ENCODE data around the gene CPLX1. TPM values are rescaled to one million over a fixed set of nuclear protein-coding genes. Genes with fewer than 3 reads are reported as not detected.

CPLX1 gene
- polyA plus RNA-seq, 1 donor (not counting 4 experiments of a cell fraction or from before 2014, with no cell fraction given), result 0.04 TPM

DNA sequence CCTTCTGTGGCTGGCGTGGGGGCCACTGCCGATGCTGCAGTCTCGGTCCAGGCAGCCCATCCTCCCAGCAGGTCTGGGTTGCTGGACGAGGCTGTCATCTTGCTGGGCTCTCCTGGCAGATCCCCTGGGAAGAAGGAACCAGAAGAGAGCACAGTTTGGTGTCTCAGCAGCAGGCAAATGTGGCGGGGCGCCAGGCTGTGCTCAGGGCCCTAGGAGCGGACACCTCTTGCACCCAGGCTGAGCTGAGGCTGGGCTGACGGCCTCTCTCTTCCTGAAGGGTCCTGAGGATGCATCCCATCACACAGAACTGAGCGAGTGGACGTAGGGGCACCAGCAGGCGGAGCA lies 39.2 kb upstream of the CPLX1 start:
- no peak overlapping the region for H3K4me3 ChIP-seq (ENCODE audit: control insufficient read depth in 2 of 3, extremely low read depth in 1 of 3, insufficient read depth in 2 of 3, low read depth in 1 of 3, low read length in 3 of 3)
- H2AFZ ChIP-seq (ENCODE audit: control insufficient read depth, low read length), result no peak overlapping the region
- no peaks in the 10 kb centered on the region for H4K20me1 ChIP-seq (ENCODE audit: control insufficient read depth, extremely low read depth, insufficient read depth, low read length)
- H3K9ac ChIP-seq (ENCODE audit: control insufficient read depth, extremely low read depth, insufficient read depth, low read length), result no peak overlapping the region
- TF ChIP-seq, protein P1, sequence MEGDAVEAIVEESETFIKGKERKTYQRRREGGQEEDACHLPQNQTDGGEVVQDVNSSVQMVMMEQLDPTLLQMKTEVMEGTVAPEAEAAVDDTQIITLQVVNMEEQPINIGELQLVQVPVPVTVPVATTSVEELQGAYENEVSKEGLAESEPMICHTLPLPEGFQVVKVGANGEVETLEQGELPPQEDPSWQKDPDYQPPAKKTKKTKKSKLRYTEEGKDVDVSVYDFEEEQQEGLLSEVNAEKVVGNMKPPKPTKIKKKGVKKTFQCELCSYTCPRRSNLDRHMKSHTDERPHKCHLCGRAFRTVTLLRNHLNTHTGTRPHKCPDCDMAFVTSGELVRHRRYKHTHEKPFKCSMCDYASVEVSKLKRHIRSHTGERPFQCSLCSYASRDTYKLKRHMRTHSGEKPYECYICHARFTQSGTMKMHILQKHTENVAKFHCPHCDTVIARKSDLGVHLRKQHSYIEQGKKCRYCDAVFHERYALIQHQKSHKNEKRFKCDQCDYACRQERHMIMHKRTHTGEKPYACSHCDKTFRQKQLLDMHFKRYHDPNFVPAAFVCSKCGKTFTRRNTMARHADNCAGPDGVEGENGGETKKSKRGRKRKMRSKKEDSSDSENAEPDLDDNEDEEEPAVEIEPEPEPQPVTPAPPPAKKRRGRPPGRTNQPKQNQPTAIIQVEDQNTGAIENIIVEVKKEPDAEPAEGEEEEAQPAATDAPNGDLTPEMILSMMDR (optimal IDR thresholded peaks at IDR 0.05 in 1 of 3, IDR thresholded peaks at IDR 0.05 in 1 of 3, conservative IDR thresholded peaks at IDR 0.05 in 1 of 3; ENCODE audit: extremely low read depth in 1 of 3, insufficient read depth in 2 of 3, low read length in 3 of 3), result no peak
- no peak for TF ChIP-seq EZH2 (IDR thresholded peaks at IDR 0.05; ENCODE audit: low read length)
- dilution Hi-C loops (cut with MboI; ENCODE audit: extremely low pct_ligation_motif_present, low sequenced_read_pairs), result no loop called here
- H3K27me3 ChIP-seq (ENCODE audit: control insufficient read depth, extremely low read depth, insufficient read depth, low read length), result no peaks in the 10 kb centered on the region
- no peak for DNase-seq (ENCODE audit: low read depth, low spot score)
- no peaks in the 10 kb centered on the region for H3K4me1 ChIP-seq (ENCODE audit: control insufficient read depth, extremely low read depth, insufficient read depth, low read length)
- no peaks in the 10 kb centered on the region for H3K9me1 ChIP-seq (ENCODE audit: control insufficient read depth, extremely low read depth, insufficient read depth, low read length)
- no peaks in the 10 kb centered on the region for H3K79me2 ChIP-seq (ENCODE audit: control insufficient read depth, insufficient read depth, low read length)
- no peaks in the 10 kb centered on the region for H3K9me3 ChIP-seq (ENCODE audit: control insufficient read depth, low read depth, low read length)
- FAIRE-seq, result no peak
- H3K36me3 ChIP-seq (ENCODE audit: control insufficient read depth in 2 of 2, extremely low read depth in 1 of 2, insufficient read depth in 2 of 2, low read length in 2 of 2), result peaks cover 20 to 31% of the 10 kb centered on the region in 2 experiments
- H3K27ac ChIP-seq (ENCODE audit: control insufficient read depth, insufficient read depth, low read length), result no peak overlapping the region
- no peak overlapping the region for H3K4me2 ChIP-seq (ENCODE audit: control insufficient read depth, extremely low read depth, insufficient read depth, low read depth, low read length)

- peaks cover 17 to 31% of the 10 kb centered on the region in 2 experiments for H3K36me3 ChIP-seq (ENCODE audit: control insufficient read depth in 2 of 2, extremely low read depth in 1 of 2, insufficient read depth in 2 of 2, low read length in 2 of 2)
- TF ChIP-seq, protein P1 (optimal IDR thresholded peaks at IDR 0.05 in 1 of 3, IDR thresholded peaks at IDR 0.05 in 1 of 3, conservative IDR thresholded peaks at IDR 0.05 in 1 of 3; ENCODE audit: extremely low read depth in 1 of 3, insufficient read depth in 2 of 3, low read length in 3 of 3), result no peak
- no peak for TF ChIP-seq EZH2 (IDR thresholded peaks at IDR 0.05; ENCODE audit: low read length)
- no peaks in the 10 kb centered on the region for H3K27me3 ChIP-seq (ENCODE audit: control insufficient read depth, extremely low read depth, insufficient read depth, low read length)
- H3K4me2 ChIP-seq (ENCODE audit: control insufficient read depth, extremely low read depth, insufficient read depth, low read depth, low read length), result no peak overlapping the region
- dilution Hi-C loops (cut with MboI; ENCODE audit: extremely low pct_ligation_motif_present, low sequenced_read_pairs), result no loop called here
- H4K20me1 ChIP-seq (ENCODE audit: control insufficient read depth, extremely low read depth, insufficient read depth, low read length), result no peaks in the 10 kb centered on the region
- FAIRE-seq (no peak), DNase-seq (ENCODE audit: low read depth, low spot score) (no peak)
- H3K9ac ChIP-seq (ENCODE audit: control insufficient read depth, extremely low read depth, insufficient read depth, low read length), result no peak overlapping the region
- no peaks in the 10 kb centered on the region for H3K9me1 ChIP-seq (ENCODE audit: control insufficient read depth, extremely low read depth, insufficient read depth, low read length)
- no peak overlapping the region for H2AFZ ChIP-seq (ENCODE audit: control insufficient read depth, low read length)
- H3K27ac ChIP-seq (ENCODE audit: control insufficient read depth, insufficient read depth, low read length), result no peak overlapping the region
- H3K9me3 ChIP-seq (ENCODE audit: control insufficient read depth, low read depth, low read length), result no peaks in the 10 kb centered on the region
- no peaks in the 10 kb centered on the region for H3K79me2 ChIP-seq (ENCODE audit: control insufficient read depth, insufficient read depth, low read length)
- H3K4me3 ChIP-seq (ENCODE audit: control insufficient read depth in 2 of 3, extremely low read depth in 1 of 3, insufficient read depth in 2 of 3, low read depth in 1 of 3, low read length in 3 of 3), result no peak overlapping the region
- H3K4me1 ChIP-seq (ENCODE audit: control insufficient read depth, extremely low read depth, insufficient read depth, low read length), result no peaks in the 10 kb centered on the region
Observed at GRCh38 chr4:864456-865120, 38.7 kb upstream of the CPLX1 start.

Data from keratinocyte (primary cell).